HepG2 (cell line): ENCODE data around the gene PTPN22. TPM values are rescaled to one million over a fixed set of nuclear protein-coding genes. Genes with fewer than 3 reads are reported as not detected.

ENCODE experiments used
- CCDC6 ChIP-seq: sonication (generic); formaldehyde crosslinking; IDR thresholded peaks from 2 replicates; pipeline ENCODE4 v1.8.1; 2022; ENCODE audit warnings: mild to moderate bottlenecking, missing genetic modification reagents, moderate library complexity
- HOXA9 ChIP-seq: sonication (generic); formaldehyde crosslinking; IDR thresholded peaks from 2 replicates; pipeline ENCODE4 v1.8.1; 2022; ENCODE audit warnings: missing genetic modification reagents, mild to moderate bottlenecking, moderate library complexity, borderline replicate concordance
- MATR3 ChIP-seq: sonication (generic); formaldehyde crosslinking; IDR thresholded peaks from 2 replicates; pipeline ENCODE4 v1.4.0; 2020; ENCODE audit warnings: missing genetic modification reagents
- MBD4 ChIP-seq: IDR thresholded peaks from 2 replicates; pipeline ENCODE4 v1.6.1; 2012; ENCODE audit warnings: low read length, inconsistent platforms, borderline replicate concordance
- RERE ChIP-seq: IDR thresholded peaks from 2 replicates; pipeline ENCODE4 v1.6.1; 2016; ENCODE audit warnings: low read depth, missing genetic modification reagents, missing compliant biosample characterization
- SP1 ChIP-seq, 2 experiments: fragments of 450-650 bp in 1 of 2; sonication (generic) in 1 of 2; formaldehyde crosslinking in 1 of 2; IDR thresholded peaks; 2 replicates each; pipeline versions ENCODE4 v1.4.0 to v1.6.1; 2016 to 2020; ENCODE audit warnings: missing genetic modification reagents in 1 of 2
- ZNF124 ChIP-seq: sonication (generic); formaldehyde crosslinking; IDR thresholded peaks from 2 replicates; pipeline ENCODE4 v1.4.0; 2020; ENCODE audit warnings: missing genetic modification reagents
- ZNF577 ChIP-seq: sonication (generic); formaldehyde crosslinking; IDR thresholded peaks from 2 replicates; pipeline ENCODE4 v1.4.0; 2020; ENCODE audit warnings: mild to moderate bottlenecking, low read depth, missing genetic modification reagents, borderline replicate concordance
- ZNF800 ChIP-seq: sonication (generic); formaldehyde crosslinking; IDR thresholded peaks from 2 replicates; pipeline ENCODE4 v1.4.0; 2020; ENCODE audit warnings: missing genetic modification reagents
- polyA plus RNA-seq, 8 experiments: library from polyadenylated mRNA; depleted of rRNA in 3 of 8; stranded (reverse) in 7 of 8; unstranded in 1 of 8; fragments of >200 nt; fragmentation: Illumina TruSeq in 4 of 8; extraction: Trizol in 4 of 8; gene quantifications; 2 replicates each; pipeline versions ENCODE4 v1.2.1 to v1.2.3, GENCODE V29; 2011 to 2016; ENCODE audit warnings: low read depth in 4 of 8, missing spikeins in 1 of 8, mixed read lengths in 1 of 8; ENCODE audit not compliant: insufficient read depth in 1 of 8
- total RNA-seq, 5 experiments: library from RNA; depleted of rRNA; stranded (reverse); fragments of >200 nt; fragmentation: Illumina TruSeq; extraction: Trizol; gene quantifications; 2 replicates each; pipeline ENCODE4 v1.2.3, GENCODE V29; 2016; ENCODE audit warnings: low read depth in 1 of 5
- TF ChIP-seq, protein P1 (sequence below): sonication (generic); formaldehyde crosslinking; IDR thresholded peaks from 2 replicates; pipeline ENCODE4 v1.5.1; 2020; ENCODE audit warnings: mild to moderate bottlenecking, moderate library complexity, missing genetic modification reagents
- TF ChIP-seq, protein P2 (sequence below), 2 experiments: sonication (generic) in 1 of 2; formaldehyde crosslinking in 1 of 2; IDR thresholded peaks; 2 replicates each; pipeline versions ENCODE4 v1.4.0 to v1.6.1; 2016 to 2020; ENCODE audit warnings: borderline replicate concordance in 1 of 2, low read depth in 1 of 2, mild to moderate bottlenecking in 1 of 2, missing genetic modification reagents in 1 of 2

The PTPN22 gene
- total and polyA plus RNA-seq, 2 of the 13 experiments (the other 11 are each of a cell fraction or from before 2014, with no cell fraction given): not detected

DNA sequence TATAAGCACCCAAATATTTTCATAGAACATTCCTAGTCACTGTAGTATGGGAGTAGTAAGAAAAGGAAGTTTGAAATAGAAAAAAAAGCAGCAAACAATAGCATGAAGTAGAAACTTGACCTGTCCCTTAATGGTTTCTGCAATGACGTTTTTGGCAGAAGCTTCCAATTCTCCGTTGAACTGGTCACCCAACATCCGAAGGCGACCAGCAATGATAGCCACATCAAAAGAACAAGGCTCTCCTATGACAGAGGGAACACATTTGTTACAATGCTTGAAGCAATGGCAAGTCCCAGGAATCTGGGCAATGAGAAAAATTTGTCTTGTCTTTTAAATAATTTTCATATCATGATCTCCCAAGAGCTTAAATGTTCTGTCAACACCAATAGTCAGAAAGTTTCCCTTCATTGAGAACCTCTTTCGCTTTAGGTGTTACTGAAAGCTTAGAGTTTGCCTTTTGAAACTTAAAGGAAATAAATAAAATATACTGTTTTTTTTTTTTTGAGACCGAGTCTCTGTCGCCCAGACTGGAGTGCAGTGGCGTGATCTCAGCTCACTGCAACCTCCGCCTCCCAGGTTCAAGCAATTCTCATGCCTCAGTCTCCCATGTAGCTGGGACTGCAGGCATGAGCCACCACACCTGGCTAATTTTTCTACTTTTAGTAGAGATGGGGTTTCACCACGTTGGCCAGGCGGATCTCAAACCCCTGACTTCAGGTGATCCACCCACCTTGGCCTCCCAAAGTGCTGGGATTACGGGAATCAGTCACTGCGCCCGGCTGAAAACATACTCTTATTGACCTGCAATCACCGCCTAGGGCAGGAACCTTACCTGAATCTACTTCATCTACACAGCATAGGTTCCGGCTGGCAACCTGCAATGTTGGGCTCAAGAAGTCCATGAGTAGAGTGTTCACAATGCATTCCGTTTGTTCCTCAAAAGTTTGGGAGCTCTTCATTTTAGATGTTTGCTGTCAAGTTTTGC, 15.2 kb upstream of the PTPN22 start (continued):
- no peak for TF ChIP-seq ZNF800 (CRISPR knock-in tag)
- no peak for TF ChIP-seq HOXA9 (CRISPR knock-in tag)
- TF ChIP-seq MATR3: no peak
- TF ChIP-seq RERE (CRISPR knock-in tag): no peak
- no peak for TF ChIP-seq SP1 (IDR thresholded peaks at IDR 0.05)
- no peak for TF ChIP-seq SP1 (CRISPR knock-in tag; IDR thresholded peaks at IDR 0.05)
- no peak for TF ChIP-seq ZNF577
- TF ChIP-seq MBD4: no peak
- TF ChIP-seq, protein P1, sequence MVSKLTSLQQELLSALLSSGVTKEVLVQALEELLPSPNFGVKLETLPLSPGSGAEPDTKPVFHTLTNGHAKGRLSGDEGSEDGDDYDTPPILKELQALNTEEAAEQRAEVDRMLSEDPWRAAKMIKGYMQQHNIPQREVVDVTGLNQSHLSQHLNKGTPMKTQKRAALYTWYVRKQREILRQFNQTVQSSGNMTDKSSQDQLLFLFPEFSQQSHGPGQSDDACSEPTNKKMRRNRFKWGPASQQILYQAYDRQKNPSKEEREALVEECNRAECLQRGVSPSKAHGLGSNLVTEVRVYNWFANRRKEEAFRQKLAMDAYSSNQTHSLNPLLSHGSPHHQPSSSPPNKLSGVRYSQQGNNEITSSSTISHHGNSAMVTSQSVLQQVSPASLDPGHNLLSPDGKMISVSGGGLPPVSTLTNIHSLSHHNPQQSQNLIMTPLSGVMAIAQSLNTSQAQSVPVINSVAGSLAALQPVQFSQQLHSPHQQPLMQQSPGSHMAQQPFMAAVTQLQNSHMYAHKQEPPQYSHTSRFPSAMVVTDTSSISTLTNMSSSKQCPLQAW: no peak
- TF ChIP-seq, protein P2, sequence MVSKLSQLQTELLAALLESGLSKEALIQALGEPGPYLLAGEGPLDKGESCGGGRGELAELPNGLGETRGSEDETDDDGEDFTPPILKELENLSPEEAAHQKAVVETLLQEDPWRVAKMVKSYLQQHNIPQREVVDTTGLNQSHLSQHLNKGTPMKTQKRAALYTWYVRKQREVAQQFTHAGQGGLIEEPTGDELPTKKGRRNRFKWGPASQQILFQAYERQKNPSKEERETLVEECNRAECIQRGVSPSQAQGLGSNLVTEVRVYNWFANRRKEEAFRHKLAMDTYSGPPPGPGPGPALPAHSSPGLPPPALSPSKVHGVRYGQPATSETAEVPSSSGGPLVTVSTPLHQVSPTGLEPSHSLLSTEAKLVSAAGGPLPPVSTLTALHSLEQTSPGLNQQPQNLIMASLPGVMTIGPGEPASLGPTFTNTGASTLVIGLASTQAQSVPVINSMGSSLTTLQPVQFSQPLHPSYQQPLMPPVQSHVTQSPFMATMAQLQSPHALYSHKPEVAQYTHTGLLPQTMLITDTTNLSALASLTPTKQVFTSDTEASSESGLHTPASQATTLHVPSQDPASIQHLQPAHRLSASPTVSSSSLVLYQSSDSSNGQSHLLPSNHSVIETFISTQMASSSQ (IDR thresholded peaks at IDR 0.05; ENCODE audit: low read depth): no peak
- TF ChIP-seq, protein P2 (CRISPR knock-in tag; IDR thresholded peaks at IDR 0.05; ENCODE audit: borderline replicate concordance): no peak
- no peak for TF ChIP-seq CCDC6
- TF ChIP-seq ZNF124 (CRISPR knock-in tag): no peak
